GM19468 (cell line): ENCODE measurements around the gene ARL17B.
"Not testable (repeated sequence)": the region's sequence is repeated elsewhere in the genome, so short reads cannot be mapped to it uniquely, and the experiment has no call there.

ENCODE experiments used
- ATAC-seq: cut with Tn5 transposase; IDR thresholded peaks from one replicate; pipeline ENCODE4 v1.9.1; 2021; ENCODE audit warnings: mild to moderate bottlenecking, moderate library complexity, moderate number of reproducible peaks; ENCODE audit not compliant: unreplicated experiment; ENCODE audit errors: extremely low read depth

ARL17B gene

DNA sequence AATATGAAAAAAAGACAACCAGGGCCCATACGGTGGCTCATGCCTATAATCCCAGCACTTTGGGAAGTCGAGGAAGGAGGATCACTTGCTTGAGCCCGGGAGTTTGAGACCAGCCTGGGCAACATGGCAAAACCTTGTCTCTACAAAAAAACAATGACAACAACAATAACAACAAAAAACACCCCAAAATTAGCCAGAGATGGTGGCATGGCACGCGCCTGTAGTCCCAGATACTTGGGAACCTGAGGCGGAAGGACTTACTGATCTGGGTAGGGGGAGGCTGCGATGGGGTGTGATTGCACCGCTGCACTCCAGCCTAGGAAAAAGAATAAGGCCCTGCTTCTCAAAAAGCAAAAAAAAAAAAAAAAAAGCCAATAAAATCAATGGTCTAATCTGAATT is 69.9 kb downstream of the ARL17B start:
- ATAC-seq: not testable (repeated sequence)

DNA sequence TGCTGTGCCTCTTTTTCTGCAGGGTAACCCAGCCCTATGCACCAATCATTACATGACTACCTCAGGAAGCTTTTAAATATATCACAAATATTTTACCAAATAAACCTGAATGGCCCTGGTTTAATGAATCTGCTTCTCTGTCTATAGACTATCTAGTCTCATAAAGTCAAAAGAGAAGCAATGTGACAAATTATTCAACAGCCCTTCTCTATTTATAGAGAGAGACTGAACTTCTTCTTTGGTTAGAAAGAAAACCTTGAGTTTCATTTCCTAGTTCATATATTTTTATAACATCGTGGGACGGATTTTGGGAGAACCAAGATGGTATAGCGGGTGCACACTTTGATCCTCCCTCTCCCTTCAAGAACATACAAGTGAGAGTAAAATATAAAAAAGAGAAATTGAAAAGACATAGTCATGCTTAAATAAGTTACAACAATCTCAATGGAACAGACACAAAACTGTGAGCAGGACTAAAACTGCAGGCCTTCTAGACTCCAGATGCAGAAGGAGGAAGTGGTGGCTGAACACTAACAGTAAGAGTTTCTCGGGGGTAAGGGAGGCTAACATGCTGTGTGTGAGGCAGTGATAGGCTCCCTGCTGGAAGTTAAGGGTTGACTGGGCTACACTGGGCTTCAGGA is 70.5 kb downstream of the ARL17B start:
- not testable (repeated sequence) for ATAC-seq

DNA sequence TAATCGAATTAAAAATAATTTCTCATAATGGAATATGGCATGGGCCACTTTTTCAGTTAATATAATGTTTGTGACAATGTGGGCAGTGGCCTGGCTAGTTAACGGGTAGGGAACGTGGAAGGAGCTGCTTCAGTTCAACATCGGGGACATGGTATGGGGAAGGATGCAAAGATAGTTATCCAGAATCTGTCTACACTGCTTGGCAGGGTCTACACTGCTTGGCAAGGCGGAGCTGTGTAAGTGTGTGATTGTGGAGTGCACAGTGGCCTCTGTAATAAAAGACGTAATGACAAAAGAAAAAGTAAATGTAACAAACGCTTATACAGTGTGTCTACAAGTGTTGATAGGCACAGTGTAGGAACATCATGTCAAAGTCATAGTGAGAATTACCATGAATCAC is 74.0 kb downstream of the ARL17B start:
- ATAC-seq: not testable (repeated sequence)

DNA sequence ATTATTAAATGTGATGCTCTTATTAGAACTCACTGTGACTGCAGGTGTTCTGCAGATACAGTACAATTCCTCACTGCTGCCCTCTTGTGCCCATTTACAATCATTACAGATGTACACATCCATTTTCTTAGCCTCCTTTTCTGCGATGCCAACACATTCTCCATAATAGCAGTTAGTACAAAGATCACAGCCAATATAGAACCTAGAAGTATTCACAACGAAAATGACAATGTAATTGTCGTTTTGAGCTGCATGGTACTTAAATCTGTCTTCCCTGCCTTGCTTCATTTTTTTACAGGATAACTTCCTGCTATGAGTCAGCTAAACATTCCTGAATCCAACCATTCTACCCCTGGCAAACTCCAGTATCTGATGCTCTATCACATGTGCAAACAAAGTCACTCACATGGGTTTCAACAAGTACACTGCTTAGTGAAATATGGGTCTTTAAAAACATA is 74.8 kb downstream of the ARL17B start:
- not testable (repeated sequence) for ATAC-seq

DNA sequence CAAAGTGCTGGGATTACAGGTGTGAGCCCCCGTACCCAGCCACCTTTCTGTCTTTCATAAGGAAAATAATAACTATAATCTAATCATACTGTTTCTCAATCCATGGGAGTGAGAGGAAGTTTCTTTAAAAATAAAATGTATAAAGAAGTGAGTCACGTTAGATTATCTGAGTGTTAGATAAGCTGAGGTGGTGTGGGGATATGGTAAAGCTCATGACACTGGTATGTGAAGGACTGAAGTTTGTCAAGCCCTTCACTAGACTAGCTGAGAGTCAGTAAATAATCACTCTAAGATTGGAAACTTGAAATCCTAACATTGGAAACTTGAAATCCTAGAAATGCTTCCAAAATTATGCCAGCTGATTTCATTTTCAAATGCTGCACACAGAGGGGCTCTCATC is 76.1 kb downstream of the ARL17B start:
- ATAC-seq: not testable (repeated sequence)

DNA sequence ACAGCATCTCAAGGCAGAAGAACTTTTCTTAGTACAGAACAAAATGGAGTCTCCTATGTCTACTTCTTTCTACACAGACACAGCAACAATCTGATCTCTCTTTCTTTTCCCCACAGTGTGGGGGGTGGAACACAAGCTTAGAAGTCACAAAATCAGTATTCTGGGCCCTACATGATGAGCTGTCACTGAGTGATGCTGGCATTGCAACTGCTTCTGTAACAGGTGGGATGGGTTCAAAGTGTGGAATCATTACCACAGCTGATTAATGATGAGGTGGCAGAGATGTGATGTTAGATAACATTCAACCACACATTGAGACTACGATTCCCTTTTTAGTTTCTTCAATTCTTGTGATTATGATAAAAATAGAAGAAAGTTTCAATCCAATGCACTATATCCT is 77.1 kb downstream of the ARL17B start:
- ATAC-seq: not testable (repeated sequence)

DNA sequence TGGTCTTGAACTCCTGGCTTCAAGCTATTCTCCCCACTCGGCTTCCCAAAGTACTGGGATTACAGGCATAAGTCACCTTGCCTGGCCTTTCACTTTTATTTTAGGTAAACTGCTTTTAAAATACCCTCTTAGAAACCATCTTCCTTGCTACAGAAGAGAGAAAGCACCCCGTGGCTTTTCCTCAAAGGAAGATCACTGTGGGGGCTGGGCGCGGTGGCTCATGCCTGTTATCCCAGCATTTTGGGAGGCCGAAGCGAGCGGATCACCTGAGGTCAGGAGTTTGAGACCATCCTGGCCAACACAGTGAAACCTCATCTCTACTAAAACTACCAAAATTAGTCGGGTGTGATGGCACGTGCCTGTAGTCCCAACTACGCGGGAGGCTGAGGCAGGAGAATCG is 78.9 kb downstream of the ARL17B start:
- not testable (repeated sequence) for ATAC-seq

DNA sequence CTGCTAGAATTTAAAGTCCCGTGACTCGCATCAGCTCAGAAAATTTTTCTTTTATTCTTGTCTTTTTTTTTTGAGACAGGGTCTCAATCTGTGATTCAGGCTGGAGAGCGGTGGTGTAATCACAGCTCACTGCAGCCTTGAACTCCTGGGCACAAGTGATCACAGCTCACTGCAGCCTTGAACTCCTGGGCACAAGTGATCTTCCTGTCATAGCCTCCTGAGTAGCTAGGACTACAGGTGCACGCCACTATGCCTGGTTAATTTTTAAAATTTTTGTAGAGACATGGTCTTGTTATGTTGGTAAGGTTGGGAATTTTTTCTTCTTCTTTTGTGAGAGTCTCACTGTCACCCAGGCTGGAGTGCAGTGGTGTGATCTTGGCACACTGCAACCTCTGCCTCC is 80.2 kb downstream of the ARL17B start:
- not testable (repeated sequence) for ATAC-seq

DNA sequence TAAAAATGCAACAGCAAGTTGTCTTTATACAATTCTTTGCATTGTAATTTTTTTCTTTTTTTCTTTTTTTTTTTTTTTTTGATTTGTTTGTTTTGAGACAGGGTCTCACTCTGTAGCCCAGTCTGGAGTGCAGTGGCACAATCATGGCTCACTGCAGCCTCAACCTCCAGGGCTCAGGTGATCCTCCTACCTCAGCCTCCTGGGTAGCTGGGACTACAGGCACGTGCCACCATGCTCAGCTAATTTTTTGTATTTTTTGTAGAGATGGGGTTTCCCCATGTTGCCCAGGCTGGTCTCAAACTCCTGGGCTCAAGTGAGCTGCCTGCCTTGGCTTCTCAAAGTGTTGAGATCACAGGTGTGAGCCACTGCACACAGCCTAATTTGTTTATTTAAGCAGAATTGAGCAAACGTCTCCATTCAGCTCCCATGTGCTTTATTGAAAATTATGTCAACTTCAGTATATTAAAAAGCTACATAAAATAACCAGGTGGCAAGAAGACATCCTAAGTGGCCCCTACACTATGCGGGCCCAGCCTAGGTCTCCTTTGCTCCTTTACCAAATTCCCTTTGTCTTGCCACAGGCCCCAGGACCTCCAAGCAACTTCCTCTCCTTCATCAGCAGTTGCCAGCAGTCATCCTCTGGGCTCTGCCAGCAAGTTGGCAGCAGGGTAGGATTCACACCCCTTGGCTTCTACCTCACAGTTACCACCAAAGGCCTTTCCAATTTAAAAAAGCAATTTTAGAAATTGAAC is 84.7 kb downstream of the ARL17B start:
- not testable (repeated sequence) for ATAC-seq

DNA sequence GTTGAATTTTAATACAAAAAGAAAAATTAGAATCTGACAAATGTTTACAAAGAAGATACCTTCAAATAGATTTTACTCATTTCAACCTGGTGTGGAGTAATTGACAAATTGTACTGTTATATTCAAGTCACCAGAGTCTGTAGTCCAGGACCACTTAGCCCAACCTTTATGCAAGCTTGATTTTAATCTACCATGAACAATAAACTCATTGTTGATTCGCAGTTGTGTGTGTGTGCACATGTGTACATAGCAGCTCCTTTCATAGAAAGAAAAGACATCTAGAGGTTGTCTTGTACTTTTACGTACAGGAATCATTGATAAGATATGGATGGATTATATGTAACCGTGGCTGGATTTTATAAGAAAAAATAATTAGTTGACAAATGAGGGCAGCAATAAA is 87.3 kb downstream of the ARL17B start:
- no peak for ATAC-seq

DNA sequence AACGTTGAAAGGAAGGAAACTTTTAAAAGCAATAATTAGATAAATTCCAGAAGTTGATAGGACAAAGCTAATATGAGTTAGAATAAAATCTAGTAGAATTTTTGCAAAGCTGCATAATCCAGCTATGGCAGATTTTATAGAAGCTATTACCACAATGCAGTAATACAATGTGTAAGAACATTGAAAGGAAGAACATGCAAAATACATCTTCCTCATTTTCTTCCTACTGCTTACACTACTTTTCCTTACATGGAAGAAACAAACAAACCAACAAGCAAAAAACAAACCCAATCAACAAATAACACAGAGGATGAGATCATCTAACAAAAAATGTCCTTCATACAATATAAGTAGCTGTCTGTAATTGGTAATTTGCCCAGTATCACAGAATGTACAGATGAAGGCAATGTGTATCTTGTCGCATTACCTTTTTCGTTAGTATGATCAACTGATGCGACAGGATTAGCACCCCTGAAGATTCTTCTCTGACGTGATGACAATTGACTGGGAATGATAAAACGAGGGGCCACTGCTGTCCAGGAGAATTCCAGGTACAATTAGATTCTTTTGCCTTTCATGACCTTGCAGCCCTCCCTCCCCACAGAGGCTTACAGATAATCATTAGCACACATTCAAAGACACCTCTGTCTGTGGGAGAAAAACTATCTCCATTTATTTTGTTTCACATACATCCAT is 87.9 kb downstream of the ARL17B start:
- ATAC-seq: no peak

DNA sequence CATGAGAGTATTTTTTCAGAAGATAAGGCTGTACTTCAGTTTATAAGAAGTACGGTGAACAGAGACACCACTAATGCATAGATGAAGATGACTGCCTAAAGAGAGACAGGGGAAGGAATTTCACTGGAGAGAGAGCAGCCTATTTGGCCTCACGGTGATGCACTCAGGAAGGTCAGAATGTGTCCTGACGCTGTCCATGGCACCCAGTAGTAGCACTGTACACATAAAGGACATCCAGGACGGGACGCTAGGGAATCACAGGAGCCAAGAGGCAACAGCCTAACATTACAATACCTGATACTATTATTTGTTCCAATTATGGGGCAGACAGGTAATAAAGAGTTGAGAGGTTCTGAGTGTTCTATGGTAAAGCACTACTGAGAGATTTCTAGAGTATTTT is 91.5 kb downstream of the ARL17B start:
- ATAC-seq: no peak

DNA sequence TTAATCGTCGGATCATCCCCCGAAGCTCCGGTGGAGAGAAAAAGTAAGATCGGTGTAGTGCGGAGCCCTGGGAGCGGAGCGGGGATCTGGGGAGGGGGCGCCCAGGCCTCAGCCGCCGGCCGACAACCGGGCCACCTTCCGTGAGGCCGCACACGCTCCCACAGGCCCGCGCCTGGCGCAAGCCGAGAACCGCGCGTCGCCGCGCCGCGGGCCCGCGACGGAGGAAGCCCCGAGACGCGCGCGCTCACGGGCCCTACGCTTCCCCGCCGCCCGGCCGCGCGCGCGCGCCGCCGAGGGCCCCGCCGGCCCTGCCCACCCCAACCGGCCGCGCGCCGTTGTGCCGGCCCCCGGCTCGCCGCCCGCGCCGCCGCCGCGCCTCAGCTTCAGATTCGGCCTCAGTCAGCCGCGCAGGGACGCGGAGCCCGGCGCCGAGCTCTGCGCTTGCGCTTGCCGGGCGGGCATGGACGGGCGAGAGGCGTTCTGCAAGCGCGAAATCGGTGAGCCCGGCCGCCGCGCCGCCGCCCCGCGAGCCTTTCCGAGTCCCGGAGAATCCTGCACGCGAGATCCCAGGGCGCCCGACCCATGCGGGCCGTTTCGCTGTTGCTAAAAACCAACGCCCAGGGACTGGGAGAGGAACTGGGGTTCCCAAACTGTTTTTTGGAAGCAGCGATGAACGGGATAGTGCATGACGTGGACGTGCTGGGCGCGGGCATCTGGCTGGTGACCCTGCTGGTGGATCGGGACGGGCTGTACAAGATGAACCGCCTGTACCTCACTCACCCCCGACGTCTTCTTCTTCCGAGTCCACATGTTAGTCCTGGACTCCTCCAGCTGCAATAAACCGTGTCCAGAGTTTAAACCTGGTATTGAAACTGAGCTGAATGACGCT is 94.7 kb downstream of the ARL17B start:
- ATAC-seq: peak; percentile 70

DNA sequence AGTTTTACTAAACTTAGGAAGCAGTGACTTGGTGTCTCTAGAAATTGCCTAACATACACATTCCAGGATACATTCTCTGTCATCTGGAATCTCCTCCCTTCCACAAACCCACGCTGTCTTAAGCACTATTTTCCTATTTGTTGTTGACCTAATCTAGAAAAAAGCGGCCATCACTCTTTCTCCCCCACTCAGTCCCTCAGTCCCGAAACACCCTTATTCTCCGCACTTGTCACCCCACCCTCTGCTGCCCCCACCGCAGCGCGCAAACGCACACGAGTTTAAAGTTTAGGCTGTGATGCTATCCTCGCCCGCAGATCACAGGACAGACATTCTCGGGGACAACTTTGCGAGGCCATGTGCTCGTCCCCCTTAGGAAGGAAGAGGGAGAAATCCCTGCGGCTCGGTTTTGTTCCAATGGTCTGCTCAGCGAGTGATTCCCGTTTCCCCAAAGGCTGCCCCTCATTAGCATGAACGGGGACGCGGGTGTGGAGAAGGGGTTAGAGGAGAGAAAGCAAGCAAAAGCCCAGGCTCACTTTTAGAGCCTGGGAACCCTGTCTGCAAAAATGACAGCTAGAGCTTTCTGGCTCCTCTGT is 95.4 kb downstream of the ARL17B start:
- not testable (repeated sequence) for ATAC-seq

DNA sequence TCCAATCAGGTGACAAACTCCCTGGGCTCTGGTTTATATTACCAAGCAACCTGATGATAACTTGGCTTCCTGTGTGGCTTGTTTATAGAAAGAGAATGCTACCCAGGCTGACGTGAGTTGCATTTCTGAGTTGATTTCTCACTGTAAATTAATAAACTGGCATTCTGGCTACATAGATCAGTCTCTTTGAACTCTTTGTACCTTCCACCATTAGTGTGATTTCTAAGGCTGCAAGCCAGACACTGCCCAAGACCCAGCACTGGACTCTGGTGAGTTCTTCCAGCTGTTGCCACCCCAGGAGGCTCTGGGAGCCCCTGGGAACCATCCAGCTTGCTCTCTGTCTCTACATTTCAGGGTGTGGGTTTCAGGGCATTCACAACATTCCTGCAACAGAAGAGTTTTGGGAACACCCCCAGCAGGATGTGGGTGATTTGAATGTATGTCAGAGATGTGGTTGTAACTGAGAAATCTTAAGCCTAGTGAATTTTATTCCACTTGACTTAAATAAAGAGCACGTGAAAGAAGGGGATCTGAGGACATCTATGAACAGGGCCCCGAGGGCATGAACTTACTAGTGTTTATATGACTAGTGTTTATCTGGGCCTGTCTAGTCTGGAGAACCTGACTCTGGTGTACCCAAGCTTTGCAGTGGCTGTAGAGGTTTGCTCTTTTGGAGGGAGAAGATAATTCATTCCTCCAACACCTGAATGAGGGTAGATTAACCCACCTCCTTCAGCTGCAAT is 96.9 kb downstream of the ARL17B start:
- no peak for ATAC-seq

DNA sequence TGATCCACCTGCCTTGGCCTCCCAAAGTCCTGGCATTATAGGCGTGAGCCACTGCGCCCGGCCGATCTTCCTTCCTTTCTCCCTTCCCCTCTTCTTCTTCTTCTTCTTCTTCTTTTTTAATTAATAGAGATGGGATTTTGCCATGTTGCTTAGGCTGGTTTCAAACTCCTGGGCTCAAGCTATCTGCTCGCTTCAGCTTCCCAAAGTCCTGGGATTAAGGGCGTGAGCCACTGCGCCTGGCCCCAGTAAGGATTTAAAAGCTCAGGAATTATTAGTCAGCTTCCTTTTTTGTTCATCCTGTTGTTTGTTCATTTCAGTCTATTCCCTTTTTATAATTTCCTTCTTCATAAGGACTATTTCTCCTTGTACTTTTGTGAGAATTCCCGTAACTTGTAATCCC is 99.3 kb downstream of the ARL17B start:
- ATAC-seq: no peak

DNA sequence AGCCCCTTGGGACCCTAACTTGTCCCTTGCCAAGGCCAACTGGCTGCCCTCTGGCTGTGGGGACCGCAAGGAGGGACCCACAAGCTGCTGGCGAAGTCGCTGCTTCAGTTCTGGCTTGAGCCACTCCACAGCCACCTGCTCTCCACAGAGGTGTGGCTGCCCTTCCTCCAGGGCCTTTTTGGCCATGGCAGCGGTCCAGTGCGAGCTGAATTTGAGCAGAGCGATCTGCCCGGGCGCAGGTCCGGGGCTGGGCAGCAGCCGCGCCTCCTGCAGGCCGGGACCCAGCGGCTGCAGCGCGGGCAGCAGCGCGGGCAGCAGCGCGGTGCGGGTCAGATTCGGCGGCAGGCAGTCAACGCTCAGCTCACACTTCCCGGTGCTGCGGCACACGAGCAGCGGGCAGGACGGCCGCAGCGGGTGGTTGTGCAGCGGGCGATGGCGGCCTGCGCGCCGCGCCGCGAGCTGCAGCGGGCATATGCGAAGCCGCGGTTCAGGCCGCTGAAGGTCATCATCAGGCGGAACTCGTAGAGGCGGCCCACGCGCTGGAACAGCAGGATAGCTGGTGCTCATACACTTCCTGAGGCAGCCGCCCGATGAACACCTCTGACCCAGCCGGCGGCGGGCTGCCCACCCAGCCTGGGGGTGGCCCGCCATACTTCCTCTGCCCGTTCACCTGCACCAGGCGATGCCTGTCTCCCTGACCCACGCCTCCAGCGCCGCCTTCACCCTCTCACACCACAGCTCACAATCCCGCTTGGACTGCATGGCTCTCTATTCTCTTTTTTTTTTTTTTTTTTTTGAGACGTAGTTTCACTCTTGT is 101.5 kb downstream of the ARL17B start:
- ATAC-seq: not testable (repeated sequence)

DNA sequence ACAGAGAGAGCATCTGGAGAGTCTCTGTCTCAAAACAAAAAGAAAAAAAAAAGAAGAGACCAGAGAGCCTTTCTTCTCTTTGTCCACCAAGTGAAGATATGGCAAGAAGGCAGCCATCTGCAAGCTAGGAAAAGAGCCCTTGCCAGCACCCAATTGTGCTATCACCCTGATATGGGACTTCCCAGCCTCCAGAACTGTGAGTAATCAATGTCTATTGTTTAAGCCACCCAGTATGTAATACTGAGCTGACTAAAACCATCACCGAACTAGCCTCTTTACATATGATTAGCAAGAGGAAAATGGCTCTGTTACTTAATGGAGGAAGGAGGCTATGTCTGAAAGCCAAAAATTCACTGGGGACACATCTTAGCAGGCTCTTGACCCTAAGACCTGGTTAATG is 105.2 kb downstream of the ARL17B start:
- not testable (repeated sequence) for ATAC-seq
